ENCODE results near the gene ENOX1. TPM values are rescaled to one million over a fixed set of nuclear protein-coding genes. Genes with fewer than 3 reads are reported as not detected.

Gene ENOX1
- total RNA-seq, 3 donors from 2014 or later (not counting 1 experiment from before 2014, with no cell fraction given): not detected

DNA sequence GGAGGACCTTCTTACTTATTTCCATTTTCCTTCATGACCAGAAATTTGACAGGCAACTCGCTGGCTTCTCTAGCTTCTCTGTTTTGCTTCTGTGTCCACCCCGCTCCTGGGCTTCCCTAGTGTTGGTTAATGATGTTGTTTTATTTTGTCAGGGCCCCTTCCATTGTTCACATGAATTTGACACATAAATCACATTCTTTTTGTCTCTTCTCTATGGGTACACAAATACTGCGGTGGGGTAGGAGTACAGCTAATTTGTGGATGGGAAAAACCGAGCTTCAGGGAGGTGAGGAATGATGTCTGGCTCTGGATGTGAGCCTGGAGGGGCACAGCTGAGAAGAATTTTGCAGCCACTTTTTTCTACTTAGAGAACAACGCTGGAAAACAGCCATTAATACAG, 563.6 kb downstream of the ENOX1 start:
- DNase-seq (no peak), ATAC-seq (no peak)
- TF ChIP-seq CTCF (IDR thresholded peaks at IDR 0.05): no peak
- intact Hi-C loops (cut with micrococcal nuclease): no loop called here
- Histone ChIP-seq H3K9me3 (ENCODE audit: control insufficient read depth, insufficient read depth, low read length) (no peaks in the 10 kb centered on the region), H3K4me3 (ENCODE audit: low read length) (no peak overlapping the region), H3K4me1 (ENCODE audit: control insufficient read depth, insufficient read depth, low read length) (no peaks in the 10 kb centered on the region), H3K36me3 (ENCODE audit: control insufficient read depth, insufficient read depth, low read length) (no peaks in the 10 kb centered on the region), H3K27me3 (ENCODE audit: control insufficient read depth, insufficient read depth, low read length) (peaks cover 2% of the 10 kb centered on the region), H3K27ac (ENCODE audit: low read length) (no peak overlapping the region)
- Mint-ChIP-seq H3K9me3 (no peaks in the 10 kb centered on the region), H3K27me3 (ENCODE audit: low read depth in 2 of 2) (peaks cover 8 to 12% of the 10 kb centered on the region in 2 donors), H3K4me3 (no peak overlapping the region), H3K36me3 (no peaks in the 10 kb centered on the region), H3K27ac (no peak overlapping the region), H3K4me1 (no peaks in the 10 kb centered on the region)
- 85% methylated on average over 4 of the region's 5 CpGs for WGBS (ENCODE audit: insufficient coverage)

DNA sequence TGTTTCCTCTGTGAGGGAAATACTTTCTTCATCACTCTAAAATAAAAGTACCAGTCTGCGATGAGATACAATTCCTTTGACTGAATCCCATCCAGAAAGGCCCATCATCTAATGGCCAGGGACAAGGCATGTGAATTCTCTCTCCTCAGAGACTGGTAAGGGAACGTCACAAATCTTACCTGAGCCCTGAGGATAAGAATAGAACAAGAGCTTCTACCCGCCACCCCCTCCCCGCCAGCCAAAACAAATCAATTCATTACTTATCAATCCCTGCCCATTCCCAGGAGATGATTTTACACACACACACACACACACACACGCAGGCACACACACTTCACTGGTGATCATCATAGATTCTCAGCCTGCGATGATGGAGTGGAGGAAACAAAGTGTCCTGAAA, 564.7 kb downstream of the ENOX1 start:
- H3K4me1 ChIP-seq (ENCODE audit: control insufficient read depth, insufficient read depth, low read length): no peaks in the 10 kb centered on the region
- peaks cover 8 to 12% of the 10 kb centered on the region in 2 donors for H3K27me3 Mint-ChIP-seq (ENCODE audit: low read depth in 2 of 2)
- H3K27ac Mint-ChIP-seq: no peak overlapping the region
- intact Hi-C loops (cut with micrococcal nuclease): no loop called here
- H3K36me3 Mint-ChIP-seq: no peaks in the 10 kb centered on the region
- no peak for ATAC-seq
- H3K27ac ChIP-seq (ENCODE audit: low read length): no peak overlapping the region
- H3K9me3 ChIP-seq (ENCODE audit: control insufficient read depth, insufficient read depth, low read length): no peaks in the 10 kb centered on the region
- H3K4me1 Mint-ChIP-seq: no peaks in the 10 kb centered on the region
- H3K4me3 ChIP-seq (ENCODE audit: low read length): no peak overlapping the region
- H3K9me3 Mint-ChIP-seq: no peaks in the 10 kb centered on the region
- TF ChIP-seq CTCF (IDR thresholded peaks at IDR 0.05): no peak
- H3K27me3 ChIP-seq (ENCODE audit: control insufficient read depth, insufficient read depth, low read length): peaks cover 2% of the 10 kb centered on the region
- H3K4me3 Mint-ChIP-seq: no peak overlapping the region
- WGBS (ENCODE audit: insufficient coverage): 94% methylated on average over 6 of the region's 6 CpGs
- no peak for DNase-seq
- H3K36me3 ChIP-seq (ENCODE audit: control insufficient read depth, insufficient read depth, low read length): no peaks in the 10 kb centered on the region

- no peak overlapping the region for H3K27ac ChIP-seq (ENCODE audit: low read length)
- no peaks in the 10 kb centered on the region for H3K4me1 Mint-ChIP-seq
- H3K36me3 ChIP-seq (ENCODE audit: control insufficient read depth, insufficient read depth, low read length): no peaks in the 10 kb centered on the region
- intact Hi-C loops (cut with micrococcal nuclease): no loop called here
- DNase-seq (no peak), ATAC-seq (no peak)
- no peak overlapping the region for H3K4me3 Mint-ChIP-seq
- H3K27ac Mint-ChIP-seq: no peak overlapping the region
- H3K4me1 ChIP-seq (ENCODE audit: control insufficient read depth, insufficient read depth, low read length): no peaks in the 10 kb centered on the region
- H3K36me3 Mint-ChIP-seq: no peaks in the 10 kb centered on the region
- TF ChIP-seq CTCF (IDR thresholded peaks at IDR 0.05): no peak
- H3K4me3 ChIP-seq (ENCODE audit: low read length): no peak overlapping the region
- H3K9me3 ChIP-seq (ENCODE audit: control insufficient read depth, insufficient read depth, low read length): no peaks in the 10 kb centered on the region
- H3K9me3 Mint-ChIP-seq: no peaks in the 10 kb centered on the region
- 100% methylated on average over 1 of the region's 1 CpG for WGBS (ENCODE audit: insufficient coverage)
- peaks cover 8 to 12% of the 10 kb centered on the region in 2 donors for H3K27me3 Mint-ChIP-seq (ENCODE audit: low read depth in 2 of 2)
- peaks cover 2% of the 10 kb centered on the region for H3K27me3 ChIP-seq (ENCODE audit: control insufficient read depth, insufficient read depth, low read length)
Measured at GRCh38 chr13:43221611-43222010, 565.2 kb downstream of the ENOX1 start.

GRCh38 chr13:43220873-43221595, 565.7 kb downstream of the ENOX1 start:
- 91% methylated on average over 6 of the region's 8 CpGs for WGBS (ENCODE audit: insufficient coverage)
- no peak for DNase-seq
- Mint-ChIP-seq H3K4me3 (no peak overlapping the region), H3K4me1 (no peaks in the 10 kb centered on the region), H3K27ac (no peak overlapping the region), H3K9me3 (no peaks in the 10 kb centered on the region), H3K36me3 (no peaks in the 10 kb centered on the region), H3K27me3 (ENCODE audit: low read depth in 2 of 2) (peaks cover 8% of the 10 kb centered on the region in 2 donors)
- no peak for TF ChIP-seq CTCF (IDR thresholded peaks at IDR 0.05)
- Histone ChIP-seq H3K27ac (ENCODE audit: low read length) (no peak overlapping the region), H3K9me3 (ENCODE audit: control insufficient read depth, insufficient read depth, low read length) (no peaks in the 10 kb centered on the region), H3K27me3 (ENCODE audit: control insufficient read depth, insufficient read depth, low read length) (peaks cover 2% of the 10 kb centered on the region), H3K4me3 (ENCODE audit: low read length) (no peak overlapping the region), H3K36me3 (ENCODE audit: control insufficient read depth, insufficient read depth, low read length) (no peaks in the 10 kb centered on the region), H3K4me1 (ENCODE audit: control insufficient read depth, insufficient read depth, low read length) (no peaks in the 10 kb centered on the region)
- intact Hi-C loops (cut with micrococcal nuclease): no loop called here
- ATAC-seq: no peak
